Loucy (cell line): Measurements from ENCODE around the gene HS6ST1.

Source experiments
- CTCF ChIP-seq: fragments of 200-600 bp; sonication (generic); conservative IDR thresholded peaks from 2 replicates; pipeline ENCODE4 v1.5.1; 2014; ENCODE audit warnings: mild to moderate bottlenecking, antibody characterized with exemption, low read length
- EZH2phosphoT487 ChIP-seq: fragments of 200-600 bp; IDR thresholded peaks from 2 replicates; pipeline ENCODE4 v1.6.1; 2018; ENCODE audit warnings: antibody characterized with exemption, mild to moderate bottlenecking, moderate library complexity, borderline replicate concordance

GRCh38 chr2:128311216-128311754 lies 7.4 kb downstream of the HS6ST1 start:
- TF ChIP-seq CTCF, result no peak
- TF ChIP-seq EZH2phosphoT487, result no peak
